Liver (tissue), 3 donors: ENCODE data around the gene WDR20.

Source experiments
- GABPA ChIP-seq, 2 donors: IDR thresholded peaks in 1 of 2; conservative IDR thresholded peaks in 1 of 2; 2 replicates each; pipeline ENCODE4 v1.6.1; 2016; ENCODE audit warnings: antibody characterized with exemption in 2 of 2, mild to moderate bottlenecking in 1 of 2, moderate library complexity in 1 of 2
- JUND ChIP-seq, 2 donors: IDR thresholded peaks; 2 replicates each; pipeline ENCODE4 v1.6.1; 2016; ENCODE audit warnings: antibody characterized with exemption in 2 of 2
- YY1 ChIP-seq: IDR thresholded peaks from 2 replicates; pipeline ENCODE4 v1.6.1; 2016; ENCODE audit warnings: antibody characterized with exemption, mild to moderate bottlenecking
- TF ChIP-seq, protein P1 (sequence below): IDR thresholded peaks from 2 replicates; pipeline ENCODE4 v1.6.1; 2016; ENCODE audit warnings: antibody characterized with exemption, mild to moderate bottlenecking
- TF ChIP-seq, protein P2 (sequence below): fragments of 150-350 bp; IDR thresholded peaks from 2 replicates; pipeline ENCODE4 v1.5.1; 2017; ENCODE audit warnings: improper control_type of control experiment, low read depth, low read length; ENCODE audit not compliant: missing input control
- donor health status: healthy.
- donor health status: healthy.

DNA sequence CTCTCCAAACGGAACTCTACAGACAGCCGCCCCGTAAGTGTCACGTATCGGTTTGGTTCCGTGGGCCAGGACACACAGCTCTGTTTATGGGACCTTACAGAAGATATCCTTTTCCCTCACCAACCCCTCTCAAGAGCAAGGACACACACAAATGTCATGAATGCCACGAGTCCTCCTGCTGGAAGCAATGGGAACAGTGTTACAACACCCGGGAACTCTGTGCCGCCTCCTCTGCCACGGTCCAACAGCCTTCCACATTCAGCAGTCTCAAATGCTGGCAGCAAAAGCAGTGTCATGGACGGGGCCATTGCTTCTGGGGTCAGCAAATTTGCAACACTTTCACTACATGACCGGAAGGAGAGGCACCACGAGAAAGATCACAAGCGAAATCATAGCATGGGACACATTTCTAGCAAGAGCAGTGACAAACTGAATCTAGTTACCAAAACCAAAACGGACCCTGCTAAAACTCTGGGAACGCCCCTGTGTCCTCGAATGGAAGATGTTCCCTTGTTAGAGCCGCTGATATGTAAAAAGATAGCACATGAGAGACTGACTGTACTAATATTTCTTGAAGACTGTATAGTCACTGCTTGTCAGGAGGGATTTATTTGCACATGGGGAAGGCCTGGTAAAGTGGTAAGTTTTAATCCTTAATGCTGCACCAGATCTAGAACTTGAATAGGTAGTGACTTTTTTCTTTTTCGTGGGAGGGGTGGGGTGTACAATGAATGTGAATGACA is 69.7 kb downstream of the WDR20 start:
- TF ChIP-seq, protein P1, sequence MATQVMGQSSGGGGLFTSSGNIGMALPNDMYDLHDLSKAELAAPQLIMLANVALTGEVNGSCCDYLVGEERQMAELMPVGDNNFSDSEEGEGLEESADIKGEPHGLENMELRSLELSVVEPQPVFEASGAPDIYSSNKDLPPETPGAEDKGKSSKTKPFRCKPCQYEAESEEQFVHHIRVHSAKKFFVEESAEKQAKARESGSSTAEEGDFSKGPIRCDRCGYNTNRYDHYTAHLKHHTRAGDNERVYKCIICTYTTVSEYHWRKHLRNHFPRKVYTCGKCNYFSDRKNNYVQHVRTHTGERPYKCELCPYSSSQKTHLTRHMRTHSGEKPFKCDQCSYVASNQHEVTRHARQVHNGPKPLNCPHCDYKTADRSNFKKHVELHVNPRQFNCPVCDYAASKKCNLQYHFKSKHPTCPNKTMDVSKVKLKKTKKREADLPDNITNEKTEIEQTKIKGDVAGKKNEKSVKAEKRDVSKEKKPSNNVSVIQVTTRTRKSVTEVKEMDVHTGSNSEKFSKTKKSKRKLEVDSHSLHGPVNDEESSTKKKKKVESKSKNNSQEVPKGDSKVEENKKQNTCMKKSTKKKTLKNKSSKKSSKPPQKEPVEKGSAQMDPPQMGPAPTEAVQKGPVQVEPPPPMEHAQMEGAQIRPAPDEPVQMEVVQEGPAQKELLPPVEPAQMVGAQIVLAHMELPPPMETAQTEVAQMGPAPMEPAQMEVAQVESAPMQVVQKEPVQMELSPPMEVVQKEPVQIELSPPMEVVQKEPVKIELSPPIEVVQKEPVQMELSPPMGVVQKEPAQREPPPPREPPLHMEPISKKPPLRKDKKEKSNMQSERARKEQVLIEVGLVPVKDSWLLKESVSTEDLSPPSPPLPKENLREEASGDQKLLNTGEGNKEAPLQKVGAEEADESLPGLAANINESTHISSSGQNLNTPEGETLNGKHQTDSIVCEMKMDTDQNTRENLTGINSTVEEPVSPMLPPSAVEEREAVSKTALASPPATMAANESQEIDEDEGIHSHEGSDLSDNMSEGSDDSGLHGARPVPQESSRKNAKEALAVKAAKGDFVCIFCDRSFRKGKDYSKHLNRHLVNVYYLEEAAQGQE: no peak
- TF ChIP-seq GABPA (IDR thresholded peaks at IDR 0.05 in 1 of 2, conservative IDR thresholded peaks at IDR 0.05 in 1 of 2): no peak
- TF ChIP-seq, protein P2, sequence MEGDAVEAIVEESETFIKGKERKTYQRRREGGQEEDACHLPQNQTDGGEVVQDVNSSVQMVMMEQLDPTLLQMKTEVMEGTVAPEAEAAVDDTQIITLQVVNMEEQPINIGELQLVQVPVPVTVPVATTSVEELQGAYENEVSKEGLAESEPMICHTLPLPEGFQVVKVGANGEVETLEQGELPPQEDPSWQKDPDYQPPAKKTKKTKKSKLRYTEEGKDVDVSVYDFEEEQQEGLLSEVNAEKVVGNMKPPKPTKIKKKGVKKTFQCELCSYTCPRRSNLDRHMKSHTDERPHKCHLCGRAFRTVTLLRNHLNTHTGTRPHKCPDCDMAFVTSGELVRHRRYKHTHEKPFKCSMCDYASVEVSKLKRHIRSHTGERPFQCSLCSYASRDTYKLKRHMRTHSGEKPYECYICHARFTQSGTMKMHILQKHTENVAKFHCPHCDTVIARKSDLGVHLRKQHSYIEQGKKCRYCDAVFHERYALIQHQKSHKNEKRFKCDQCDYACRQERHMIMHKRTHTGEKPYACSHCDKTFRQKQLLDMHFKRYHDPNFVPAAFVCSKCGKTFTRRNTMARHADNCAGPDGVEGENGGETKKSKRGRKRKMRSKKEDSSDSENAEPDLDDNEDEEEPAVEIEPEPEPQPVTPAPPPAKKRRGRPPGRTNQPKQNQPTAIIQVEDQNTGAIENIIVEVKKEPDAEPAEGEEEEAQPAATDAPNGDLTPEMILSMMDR: peak; percentile 45
- no peak for TF ChIP-seq JUND (IDR thresholded peaks at IDR 0.05)
- peak; percentile 37 for TF ChIP-seq YY1
